Measurements from ENCODE around the gene CLDN5. TPM values are rescaled to one million over a fixed set of nuclear protein-coding genes. Genes with fewer than 3 reads are reported as not detected.

CLDN5 gene
- total and polyA plus RNA-seq, 9 donors, result 0.48 to 211 (median 35.6) TPM

DNA sequence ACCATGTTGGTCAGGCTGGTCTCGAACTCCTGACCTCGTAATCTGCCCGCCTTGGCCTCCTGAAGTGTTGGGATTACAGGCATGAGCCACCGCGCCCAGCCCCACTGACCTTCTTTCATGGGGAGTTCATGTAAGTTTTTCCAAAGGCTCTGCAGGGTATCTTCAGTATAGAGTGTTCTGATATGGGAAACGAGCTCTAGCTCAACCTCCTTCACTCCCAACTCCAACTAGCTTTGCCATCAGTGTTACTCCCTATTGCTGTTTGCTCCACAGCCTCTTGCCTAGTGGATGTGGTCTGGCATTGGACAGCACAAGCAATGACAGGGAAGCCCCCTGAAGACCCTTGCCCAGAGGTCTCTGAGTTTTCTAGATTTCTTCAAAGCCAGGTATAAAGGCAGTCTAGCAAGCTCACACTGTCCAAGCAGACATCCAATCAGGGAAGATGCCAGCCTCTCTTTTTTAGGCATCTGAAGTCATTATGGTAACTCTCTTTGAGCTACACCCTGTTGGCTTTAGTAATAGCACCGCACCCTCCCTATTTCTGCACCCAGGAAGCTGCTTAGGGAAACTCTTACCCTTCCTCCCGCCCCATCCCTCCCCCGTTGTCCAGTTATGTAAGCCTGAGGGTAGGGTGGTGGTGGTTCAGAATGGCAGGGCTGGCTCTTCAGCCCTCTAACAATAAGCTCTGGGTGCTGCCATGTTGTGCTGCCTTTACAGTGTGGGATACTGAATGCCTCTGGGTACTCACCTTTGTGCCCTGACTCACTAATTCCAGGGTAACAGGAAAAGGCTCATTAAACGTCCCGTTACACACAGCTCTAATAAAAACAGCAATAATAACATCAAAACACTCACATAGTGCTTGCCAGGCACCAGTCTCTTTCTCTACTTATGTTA is 41.4 kb upstream of the CLDN5 start:
- intact Hi-C loops (cut with DNase I), result no loop called here
- TF ChIP-seq EP300 (IDR thresholded peaks at IDR 0.05), result no peak
- no peak for TF ChIP-seq POLR2A (IDR thresholded peaks at IDR 0.05)
- TF ChIP-seq, protein P1, sequence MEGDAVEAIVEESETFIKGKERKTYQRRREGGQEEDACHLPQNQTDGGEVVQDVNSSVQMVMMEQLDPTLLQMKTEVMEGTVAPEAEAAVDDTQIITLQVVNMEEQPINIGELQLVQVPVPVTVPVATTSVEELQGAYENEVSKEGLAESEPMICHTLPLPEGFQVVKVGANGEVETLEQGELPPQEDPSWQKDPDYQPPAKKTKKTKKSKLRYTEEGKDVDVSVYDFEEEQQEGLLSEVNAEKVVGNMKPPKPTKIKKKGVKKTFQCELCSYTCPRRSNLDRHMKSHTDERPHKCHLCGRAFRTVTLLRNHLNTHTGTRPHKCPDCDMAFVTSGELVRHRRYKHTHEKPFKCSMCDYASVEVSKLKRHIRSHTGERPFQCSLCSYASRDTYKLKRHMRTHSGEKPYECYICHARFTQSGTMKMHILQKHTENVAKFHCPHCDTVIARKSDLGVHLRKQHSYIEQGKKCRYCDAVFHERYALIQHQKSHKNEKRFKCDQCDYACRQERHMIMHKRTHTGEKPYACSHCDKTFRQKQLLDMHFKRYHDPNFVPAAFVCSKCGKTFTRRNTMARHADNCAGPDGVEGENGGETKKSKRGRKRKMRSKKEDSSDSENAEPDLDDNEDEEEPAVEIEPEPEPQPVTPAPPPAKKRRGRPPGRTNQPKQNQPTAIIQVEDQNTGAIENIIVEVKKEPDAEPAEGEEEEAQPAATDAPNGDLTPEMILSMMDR (IDR thresholded peaks at IDR 0.05), result no peak
- DNase-seq, result no peak

GRCh38 chr22:19559956-19560355 is 35.7 kb upstream of the CLDN5 start:
- intact Hi-C loops (cut with DNase I), result no loop called here
- Histone ChIP-seq H3K4me3 (no peak overlapping the region), H3K27ac (no peak overlapping the region), H3K27me3 (no peaks in the 10 kb centered on the region), H3K4me1 (ENCODE audit: insufficient read depth) (no peaks in the 10 kb centered on the region), H3K36me3 (no peaks in the 10 kb centered on the region), H3K9me3 (no peaks in the 10 kb centered on the region)
- no peak for TF ChIP-seq POLR2A (IDR thresholded peaks at IDR 0.05)
- no peak for DNase-seq
- WGBS, 3 donors, result 96 to 100% (median 98%) methylated on average over 2 of the region's 2 CpGs

More for the DNA sequence above, 41.4 kb upstream of the CLDN5 start:
- no peaks in the 10 kb centered on the region for H3K4me1 ChIP-seq (ENCODE audit: insufficient read depth)
- WGBS, 3 donors, result 71 to 75% (median 75%) methylated on average over 11 of the region's 11 CpGs
- H3K27me3 ChIP-seq, result no peaks in the 10 kb centered on the region
- no peak overlapping the region for H3K4me3 ChIP-seq
- no peak overlapping the region for H3K27ac ChIP-seq
- H3K36me3 ChIP-seq, result no peaks in the 10 kb centered on the region
- no peaks in the 10 kb centered on the region for H3K9me3 ChIP-seq

GRCh38 chr22:19559324-19559811 is 35.2 kb upstream of the CLDN5 start:
- Histone ChIP-seq H3K9me3 (no peaks in the 10 kb centered on the region), H3K4me3 (no peak overlapping the region), H3K27me3 (no peaks in the 10 kb centered on the region), H3K4me1 (ENCODE audit: insufficient read depth) (no peaks in the 10 kb centered on the region), H3K27ac (no peak overlapping the region), H3K36me3 (no peaks in the 10 kb centered on the region)
- TF ChIP-seq EP300 (IDR thresholded peaks at IDR 0.05), result no peak
- TF ChIP-seq POLR2A (IDR thresholded peaks at IDR 0.05), result no peak
- TF ChIP-seq, protein P1 (IDR thresholded peaks at IDR 0.05), result no peak
- WGBS, 3 donors, result 69 to 79% (median 79%) methylated on average over 9 of the region's 9 CpGs
- DNase-seq, result no peak
- intact Hi-C loops (cut with DNase I), result no loop called here

DNA sequence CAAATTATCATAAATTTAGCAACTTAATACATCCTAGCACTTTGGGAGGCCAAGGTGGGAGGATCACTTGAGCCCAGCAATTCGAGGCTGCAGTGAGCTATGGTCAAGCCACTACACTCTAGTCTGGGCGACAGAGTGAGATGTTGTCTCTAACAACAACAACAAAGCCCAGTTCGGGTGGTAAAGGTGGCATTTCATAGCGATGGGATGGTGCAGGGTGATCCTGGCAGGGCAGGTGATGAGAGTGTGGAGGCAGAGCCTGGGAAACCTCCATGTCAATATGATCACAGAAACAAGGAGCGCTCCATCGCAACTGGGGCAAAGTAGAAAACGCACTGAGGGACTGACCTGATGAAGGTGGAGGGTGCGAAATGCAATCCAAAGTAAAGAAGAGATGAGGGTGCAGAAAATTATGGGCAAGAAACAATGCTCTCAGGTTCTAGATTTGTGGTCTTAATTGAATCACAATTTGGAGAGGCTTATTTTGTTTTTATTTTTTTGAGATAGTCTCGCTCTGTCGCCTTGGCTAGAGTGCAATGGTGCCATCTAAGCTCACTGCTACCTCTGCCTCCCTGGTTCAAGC is 32.8 kb upstream of the CLDN5 start:
- Histone ChIP-seq H3K27ac (no peak overlapping the region), H3K4me1 (ENCODE audit: insufficient read depth) (no peaks in the 10 kb centered on the region), H3K36me3 (no peaks in the 10 kb centered on the region), H3K4me3 (no peak overlapping the region), H3K9me3 (no peaks in the 10 kb centered on the region), H3K27me3 (no peaks in the 10 kb centered on the region)
- TF ChIP-seq, protein P1 (IDR thresholded peaks at IDR 0.05), result no peak
- intact Hi-C loops (cut with DNase I), result no loop called here
- WGBS, 3 donors, result 85 to 90% (median 90%) methylated on average over 10 of the region's 10 CpGs
- no peak for DNase-seq

- intact Hi-C loops (cut with DNase I), result no loop called here
- H3K27ac ChIP-seq, result no peak overlapping the region
- no peak overlapping the region for H3K4me3 ChIP-seq
- no peaks in the 10 kb centered on the region for H3K27me3 ChIP-seq
- no peak for TF ChIP-seq EP300 (IDR thresholded peaks at IDR 0.05)
- no peaks in the 10 kb centered on the region for H3K36me3 ChIP-seq
- no peaks in the 10 kb centered on the region for H3K4me1 ChIP-seq (ENCODE audit: insufficient read depth)
- H3K9me3 ChIP-seq, result no peaks in the 10 kb centered on the region
- WGBS, 3 donors, result 64 to 80% (median 70%) methylated on average over 6 of the region's 6 CpGs
- no peak for DNase-seq
Observed at GRCh38 chr22:19555651-19556050, 31.4 kb upstream of the CLDN5 start.
